HG02678 (cell line): ENCODE results near the gene LEMD2.
A peak's percentile ranks its signal among the peaks of the same experiment; 100 is the strongest.

Source experiments
- ATAC-seq: cut with Tn5 transposase; IDR thresholded peaks from one replicate; pipeline ENCODE4 v1.9.1; 2021; ENCODE audit warnings: mild to moderate bottlenecking, moderate library complexity; ENCODE audit not compliant: unreplicated experiment

The LEMD2 gene

GRCh38 chr6:33797626-33798342 is 8.9 kb upstream of the LEMD2 start:
- ATAC-seq: no peak

- ATAC-seq: no peak
Observed at GRCh38 chr6:33794910-33795623, 6.1 kb upstream of the LEMD2 start.

GRCh38 chr6:33792981-33793380 is 4.1 kb upstream of the LEMD2 start:
- ATAC-seq: no peak

- no peak for ATAC-seq
Observed at GRCh38 chr6:33791620-33792019, 2.7 kb upstream of the LEMD2 start.

- ATAC-seq: no peak
Observed at GRCh38 chr6:33790910-33791309, 2.0 kb upstream of the LEMD2 start.

GRCh38 chr6:33790379-33790778 is 1.4 kb upstream of the LEMD2 start:
- ATAC-seq: no peak

GRCh38 chr6:33789550-33789895 is 593 bp upstream of the LEMD2 start:
- ATAC-seq: no peak

- ATAC-seq: peak; percentile 50
Observed at GRCh38 chr6:33787954-33788693, 806 bp downstream of the LEMD2 start.

GRCh38 chr6:33787346-33787953 is 1.5 kb downstream of the LEMD2 start:
- ATAC-seq: no peak

- ATAC-seq: no peak
Observed at GRCh38 chr6:33786736-33787135, 2.2 kb downstream of the LEMD2 start.

GRCh38 chr6:33785778-33786177 is 3.2 kb downstream of the LEMD2 start:
- no peak for ATAC-seq

- ATAC-seq: no peak
Observed at GRCh38 chr6:33784787-33785186, 4.1 kb downstream of the LEMD2 start.

GRCh38 chr6:33783781-33784520 is 5.0 kb downstream of the LEMD2 start:
- no peak for ATAC-seq

GRCh38 chr6:33782561-33782960 is 6.4 kb downstream of the LEMD2 start:
- ATAC-seq: no peak

- ATAC-seq: no peak
Observed at GRCh38 chr6:33781131-33781975, 7.6 kb downstream of the LEMD2 start.

- ATAC-seq: no peak
Observed at GRCh38 chr6:33779895-33780294, 9.0 kb downstream of the LEMD2 start.

- no peak for ATAC-seq
Observed at GRCh38 chr6:33779290-33779689, 9.6 kb downstream of the LEMD2 start.

GRCh38 chr6:33778444-33779121 is 10.3 kb downstream of the LEMD2 start:
- no peak for ATAC-seq
